ENCODE measurements around the gene MYBPC2. TPM values are rescaled to one million over a fixed set of nuclear protein-coding genes. Genes with fewer than 3 reads are reported as not detected.
"Not testable (repeated sequence)": the region's sequence is repeated elsewhere in the genome, so short reads cannot be mapped to it uniquely, and the experiment has no call there.

The MYBPC2 gene
- total RNA-seq: under 0.01 TPM in 1 of 2 replicates, not detected in the other

GRCh38 chr19:50432221-50433028 is at the start of gene MYBPC2:
Gene MYBPC2 (plus strand): TSS chr19:50432892. CDS start chr19:50432954, 62 bp downstream.
- DNase-seq (ENCODE audit: low read depth in 2 of 2): no peak

DNA sequence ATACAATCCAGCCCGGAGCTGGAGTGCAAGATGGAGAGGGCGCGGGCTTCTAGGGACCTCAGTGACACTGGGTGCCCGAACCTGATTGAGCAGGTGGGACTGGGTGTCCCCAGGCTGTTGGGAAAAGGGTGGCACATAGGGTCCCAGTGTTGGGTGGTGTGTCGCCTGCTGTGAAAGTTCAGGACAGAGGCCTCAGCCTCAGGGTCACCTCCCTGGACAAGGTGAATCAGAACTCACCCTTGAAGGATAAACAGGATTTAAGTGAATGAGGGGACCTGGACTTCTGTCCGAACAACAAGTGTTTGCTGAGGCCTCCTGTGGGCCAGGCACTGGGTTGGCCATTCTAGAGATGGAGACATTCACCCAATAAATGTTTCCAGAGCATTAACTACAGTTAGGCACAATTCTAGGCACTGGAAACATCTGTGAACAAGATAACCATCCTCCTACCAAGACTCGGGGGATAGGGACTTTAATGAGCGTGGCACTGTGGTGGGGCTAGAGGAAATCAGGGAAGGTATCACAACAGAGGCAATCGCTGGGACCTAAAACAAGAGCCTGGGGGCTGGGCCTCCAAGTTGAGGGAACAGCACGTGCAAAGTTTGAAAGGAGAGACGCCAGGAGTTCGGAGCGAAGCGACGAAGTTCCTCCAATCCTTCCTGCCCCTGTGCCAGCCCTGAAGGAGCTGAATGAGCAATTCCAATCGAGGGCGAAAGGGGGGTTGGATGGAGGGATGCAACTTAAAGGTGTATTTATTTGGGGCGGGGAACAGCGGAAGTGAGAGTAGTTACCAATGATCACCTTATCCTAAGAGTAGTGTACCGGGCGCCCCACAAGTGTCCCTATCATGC is 49.5 kb upstream of the MYBPC2 start:
- no peak for DNase-seq (ENCODE audit: low read depth in 2 of 2)

GRCh38 chr19:50383852-50384684 is 48.6 kb upstream of the MYBPC2 start, which contains the start of gene POLD1:
Gene POLD1 (plus strand): TSS chr19:50384347. CDS start chr19:50398852, 14,505 bp downstream.
- DNase-seq (ENCODE audit: low read depth in 2 of 2): peak; percentile 94 to 98

DNA sequence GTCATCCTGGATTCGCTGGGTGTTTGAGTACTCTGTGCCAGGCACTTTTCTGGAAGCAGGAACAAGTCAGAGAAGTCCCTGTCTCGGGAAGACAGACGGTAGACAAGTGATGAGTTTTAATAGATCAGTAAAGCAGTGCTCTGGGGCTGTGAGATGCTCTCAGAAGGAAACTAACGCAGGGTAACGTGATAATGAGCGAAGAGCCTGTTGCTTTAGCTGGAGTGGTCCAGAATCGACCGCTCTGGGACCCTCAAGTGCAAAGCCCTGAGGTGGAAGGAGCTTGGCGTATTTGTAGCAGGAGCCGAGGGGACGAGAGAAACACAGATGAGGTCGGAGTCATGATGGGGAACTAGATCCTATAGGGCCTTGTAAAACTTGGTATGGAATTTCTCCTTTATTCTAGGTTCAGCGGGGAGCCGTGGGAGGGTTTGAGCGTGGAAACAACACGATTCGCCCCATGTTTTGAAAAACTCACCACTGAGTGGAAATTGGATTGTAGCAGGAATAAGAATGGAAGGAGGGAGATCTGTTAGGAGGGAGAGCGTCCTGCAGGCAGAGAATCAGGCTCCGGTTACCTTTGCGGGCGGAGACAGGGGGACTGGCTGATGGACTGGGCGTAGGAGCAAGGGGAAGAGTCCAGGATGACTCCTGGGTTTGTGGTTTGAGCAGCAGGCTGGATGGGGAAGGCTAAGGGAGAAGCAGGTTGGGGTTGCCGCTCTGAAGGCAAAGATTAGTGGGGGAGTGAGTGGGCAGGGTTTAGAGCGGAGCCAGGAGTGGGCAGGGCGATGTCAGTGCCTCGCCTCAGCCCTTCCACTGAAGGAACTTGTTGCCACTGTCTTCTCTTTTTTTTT is 47.8 kb upstream of the MYBPC2 start:
- DNase-seq (ENCODE audit: low read depth in 2 of 2): no peak

DNA sequence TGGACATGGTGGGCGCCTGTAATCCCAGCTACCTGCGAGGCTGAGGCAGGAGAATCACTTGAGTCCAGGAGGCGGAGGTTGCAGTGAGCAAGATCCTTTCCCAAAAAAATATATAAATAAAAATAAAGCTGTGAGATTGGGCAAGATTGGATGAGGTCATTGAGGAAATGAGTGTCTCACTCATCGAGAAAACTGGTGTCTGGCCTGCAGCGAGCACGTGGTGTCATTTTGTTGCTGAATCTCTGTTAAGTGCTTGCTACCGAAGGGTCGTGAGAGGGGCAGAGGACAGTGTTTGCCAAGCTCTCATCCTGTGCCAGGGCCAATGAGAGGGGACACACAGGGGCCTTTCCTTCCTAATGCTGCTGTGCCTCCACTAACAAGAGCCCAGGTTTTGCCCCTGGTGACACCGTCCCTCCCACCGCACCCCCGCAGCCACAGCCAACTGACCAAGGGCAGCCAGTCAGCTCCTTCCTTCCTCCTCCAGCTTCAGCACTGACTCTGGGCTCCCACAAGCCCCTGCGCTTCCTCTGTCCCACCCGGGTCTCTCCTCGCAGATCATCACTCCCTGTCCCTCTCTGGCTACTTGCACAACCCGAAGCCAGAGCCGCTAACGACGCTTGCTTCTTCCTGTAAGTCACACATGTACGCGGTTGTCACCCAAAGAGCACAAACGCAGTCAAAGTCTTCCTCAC is 45.4 kb upstream of the MYBPC2 start:
- DNase-seq (ENCODE audit: low read depth in 2 of 2): peak in 1 of 2 donors; percentile 48

- no peak for DNase-seq (ENCODE audit: low read depth in 2 of 2)
Observed at GRCh38 chr19:50387868-50388245, 44.8 kb upstream of the MYBPC2 start.

- DNase-seq (ENCODE audit: low read depth in 2 of 2): not testable (repeated sequence)
Observed at GRCh38 chr19:50390295-50390694, 42.4 kb upstream of the MYBPC2 start.

DNA sequence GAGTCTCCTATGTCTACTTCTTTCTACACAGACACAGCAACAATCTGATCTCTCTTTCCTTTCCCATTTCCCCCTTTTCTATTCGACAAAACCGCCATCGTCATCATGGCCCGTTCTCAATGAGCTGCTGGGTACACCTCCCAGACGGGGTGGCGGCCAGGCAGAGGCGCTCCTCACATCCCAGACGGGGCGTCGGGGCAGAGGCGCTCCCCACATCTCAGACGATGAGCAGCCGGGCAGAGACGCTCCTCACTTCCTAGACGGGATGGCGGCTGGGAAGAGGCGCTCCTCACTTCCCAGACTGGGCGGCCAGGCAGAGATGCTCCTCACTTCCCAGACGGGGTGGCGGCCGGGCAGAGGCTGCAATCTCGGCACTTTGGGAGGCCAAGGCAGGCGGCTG is 41.7 kb upstream of the MYBPC2 start:
- not testable (repeated sequence) for DNase-seq (ENCODE audit: low read depth in 2 of 2)

GRCh38 chr19:50392759-50393158 is 39.9 kb upstream of the MYBPC2 start:
- DNase-seq (ENCODE audit: low read depth in 2 of 2): no peak

DNA sequence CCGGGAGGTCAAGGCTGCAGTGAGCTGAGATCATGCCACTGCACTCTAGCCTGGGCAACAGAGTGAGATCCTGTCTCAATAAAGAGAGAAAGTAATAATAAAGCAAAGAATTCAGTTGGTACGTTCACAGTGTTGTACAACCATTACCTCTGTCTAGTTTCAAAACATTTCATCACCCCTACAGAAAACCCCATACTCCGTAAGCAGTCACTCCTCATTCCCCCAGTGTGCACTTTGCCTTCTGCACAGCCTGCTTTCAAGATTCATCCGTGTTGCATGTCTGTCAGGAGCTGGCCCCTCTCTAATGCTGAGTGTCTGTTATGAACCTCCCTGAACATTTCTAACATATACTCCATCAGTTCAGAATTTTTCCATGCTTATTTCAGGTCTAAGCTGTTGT is 39.1 kb upstream of the MYBPC2 start:
- DNase-seq (ENCODE audit: low read depth in 2 of 2): no peak

- DNase-seq (ENCODE audit: low read depth in 2 of 2): no peak
Observed at GRCh38 chr19:50394017-50394416, 38.7 kb upstream of the MYBPC2 start.

DNA sequence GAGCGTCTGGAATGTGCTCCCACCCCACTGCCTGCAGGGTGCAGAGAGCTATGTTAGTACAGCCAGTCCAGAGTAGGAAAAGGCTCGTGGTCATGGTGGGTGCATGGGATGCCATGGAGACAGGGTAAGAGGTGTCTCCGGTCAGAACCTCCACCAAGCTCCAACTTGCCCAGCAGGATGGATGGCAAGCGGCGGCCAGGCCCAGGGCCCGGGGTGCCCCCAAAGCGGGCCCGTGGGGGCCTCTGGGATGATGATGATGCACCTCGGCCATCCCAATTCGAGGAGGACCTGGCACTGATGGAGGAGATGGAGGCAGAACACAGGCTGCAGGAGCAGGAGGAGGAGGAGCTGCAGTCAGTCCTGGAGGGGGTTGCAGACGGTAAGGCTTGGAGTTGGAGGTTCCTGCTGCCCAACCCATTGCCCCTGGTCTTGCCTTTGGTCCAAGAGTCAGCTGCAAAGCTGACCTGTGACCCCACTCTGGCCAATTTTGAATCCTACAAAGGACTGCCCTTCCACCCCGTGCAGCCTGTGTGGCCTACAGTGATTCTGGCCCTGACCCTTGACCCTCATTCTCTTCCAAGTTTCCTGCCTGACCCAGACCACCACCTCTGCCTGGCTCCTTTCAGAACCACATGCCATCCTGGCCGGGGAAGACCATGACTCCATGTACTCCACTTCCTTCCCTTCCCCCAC is 33.9 kb upstream of the MYBPC2 start:
- DNase-seq (ENCODE audit: low read depth in 2 of 2): no peak

- no peak for DNase-seq (ENCODE audit: low read depth in 2 of 2)
Observed at GRCh38 chr19:50399368-50399745, 33.3 kb upstream of the MYBPC2 start.

DNA sequence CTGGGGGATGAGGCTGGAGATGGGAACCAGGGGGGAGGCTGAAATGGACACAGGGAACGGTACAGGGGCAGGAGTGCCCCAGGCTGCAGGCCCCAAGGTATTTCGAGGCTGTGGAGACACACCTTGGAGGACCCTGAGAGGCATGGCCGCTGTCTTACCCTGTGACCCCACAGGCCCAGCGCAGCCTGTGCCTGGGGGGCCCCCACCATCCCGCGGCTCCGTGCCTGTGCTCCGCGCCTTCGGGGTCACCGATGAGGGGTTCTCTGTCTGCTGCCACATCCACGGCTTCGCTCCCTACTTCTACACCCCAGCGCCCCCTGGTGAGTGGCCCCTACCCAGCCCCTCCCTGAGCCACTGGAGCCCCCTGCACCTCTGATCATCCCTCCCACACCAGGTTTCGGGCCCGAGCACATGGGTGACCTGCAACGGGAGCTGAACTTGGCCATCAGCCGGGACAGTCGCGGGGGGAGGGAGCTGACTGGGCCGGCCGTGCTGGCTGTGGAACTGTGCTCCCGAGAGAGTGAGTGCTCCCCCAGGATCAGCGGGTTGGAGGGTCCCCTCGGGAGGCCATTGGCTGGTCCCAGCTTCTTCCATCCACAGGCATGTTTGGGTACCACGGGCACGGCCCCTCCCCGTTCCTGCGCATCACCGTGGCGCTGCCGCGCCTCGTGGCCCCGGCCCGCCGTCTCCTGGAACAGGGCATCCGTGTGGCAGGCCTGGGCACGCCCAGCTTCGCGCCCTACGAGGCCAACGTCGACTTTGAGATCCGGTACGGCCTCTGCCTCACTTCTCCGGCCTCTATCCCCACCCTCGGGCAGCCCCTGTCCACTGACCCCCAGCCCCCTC is 30.9 kb upstream of the MYBPC2 start:
- DNase-seq (ENCODE audit: low read depth in 2 of 2): no peak

DNA sequence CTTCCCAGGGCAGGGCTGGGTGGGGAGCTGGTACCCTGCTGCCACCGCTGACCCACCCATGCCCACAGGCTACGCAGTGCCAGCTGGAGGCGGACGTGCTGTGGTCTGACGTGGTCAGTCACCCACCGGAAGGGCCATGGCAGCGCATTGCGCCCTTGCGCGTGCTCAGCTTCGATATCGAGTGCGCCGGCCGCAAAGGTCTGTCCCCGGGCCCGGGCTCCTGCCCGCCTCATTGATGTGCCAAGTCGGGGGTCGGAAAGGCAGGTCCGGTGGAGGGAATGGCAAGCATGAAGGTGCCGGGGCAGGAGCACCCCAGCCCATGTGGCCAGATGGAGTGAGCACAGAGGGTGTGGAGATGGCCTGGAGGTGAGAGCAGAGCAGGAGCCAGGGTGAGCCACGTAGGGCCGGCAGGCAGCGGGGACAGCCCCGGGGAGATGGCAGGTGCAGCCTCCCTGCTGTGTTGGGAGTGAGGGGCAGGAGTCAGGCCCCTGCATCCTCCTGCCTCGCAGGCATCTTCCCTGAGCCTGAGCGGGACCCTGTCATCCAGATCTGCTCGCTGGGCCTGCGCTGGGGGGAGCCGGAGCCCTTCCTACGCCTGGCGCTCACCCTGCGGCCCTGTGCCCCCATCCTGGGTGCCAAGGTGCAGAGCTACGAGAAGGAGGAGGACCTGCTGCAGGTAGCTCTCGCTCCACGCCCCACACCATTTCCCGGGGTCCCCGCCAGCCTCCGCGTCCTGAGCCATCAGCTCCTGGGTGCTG is 30.0 kb upstream of the MYBPC2 start:
- no peak for DNase-seq (ENCODE audit: low read depth in 2 of 2)

DNA sequence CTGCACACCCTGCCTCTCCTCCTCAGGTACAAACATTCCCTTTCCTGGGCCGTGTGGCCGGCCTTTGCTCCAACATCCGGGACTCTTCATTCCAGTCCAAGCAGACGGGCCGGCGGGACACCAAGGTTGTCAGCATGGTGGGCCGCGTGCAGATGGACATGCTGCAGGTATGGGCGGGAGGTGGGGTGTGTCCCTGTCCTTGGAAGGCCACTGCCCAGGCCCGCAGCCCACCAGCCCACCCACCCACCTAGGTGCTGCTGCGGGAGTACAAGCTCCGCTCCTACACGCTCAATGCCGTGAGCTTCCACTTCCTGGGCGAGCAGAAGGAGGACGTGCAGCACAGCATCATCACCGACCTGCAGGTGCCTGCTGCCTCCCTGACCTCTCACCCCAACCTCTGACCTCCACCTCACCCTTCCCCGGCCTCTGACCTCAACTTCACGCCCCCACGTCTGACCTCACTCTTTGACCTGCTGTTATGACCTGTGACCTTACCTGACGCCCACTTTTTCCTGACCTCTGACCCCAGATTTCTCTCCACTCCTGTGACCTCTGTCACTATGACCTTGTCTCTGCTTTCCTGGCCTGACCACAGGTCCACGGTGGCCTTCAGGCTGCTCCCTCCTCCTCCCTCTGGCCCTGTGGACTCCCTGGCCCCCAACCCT is 26.4 kb upstream of the MYBPC2 start:
- DNase-seq (ENCODE audit: low read depth in 2 of 2): no peak

DNA sequence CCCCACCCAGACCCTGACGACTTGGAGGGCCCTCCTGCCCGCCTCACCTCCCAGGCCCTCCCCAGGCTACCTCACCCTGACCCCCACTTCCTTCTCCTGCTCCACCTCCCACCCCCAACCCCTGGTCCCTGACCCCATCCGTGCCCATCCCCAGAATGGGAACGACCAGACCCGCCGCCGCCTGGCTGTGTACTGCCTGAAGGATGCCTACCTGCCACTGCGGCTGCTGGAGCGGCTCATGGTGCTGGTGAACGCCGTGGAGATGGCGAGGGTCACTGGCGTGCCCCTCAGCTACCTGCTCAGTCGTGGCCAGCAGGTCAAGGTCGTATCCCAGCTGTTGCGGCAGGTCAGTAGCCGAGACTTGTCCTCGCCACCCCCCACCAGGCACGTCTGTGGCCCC is 25.9 kb upstream of the MYBPC2 start:
- no peak for DNase-seq (ENCODE audit: low read depth in 2 of 2)
